ENCODE measurements around the gene SLC49A3.

Gene SLC49A3

DNA sequence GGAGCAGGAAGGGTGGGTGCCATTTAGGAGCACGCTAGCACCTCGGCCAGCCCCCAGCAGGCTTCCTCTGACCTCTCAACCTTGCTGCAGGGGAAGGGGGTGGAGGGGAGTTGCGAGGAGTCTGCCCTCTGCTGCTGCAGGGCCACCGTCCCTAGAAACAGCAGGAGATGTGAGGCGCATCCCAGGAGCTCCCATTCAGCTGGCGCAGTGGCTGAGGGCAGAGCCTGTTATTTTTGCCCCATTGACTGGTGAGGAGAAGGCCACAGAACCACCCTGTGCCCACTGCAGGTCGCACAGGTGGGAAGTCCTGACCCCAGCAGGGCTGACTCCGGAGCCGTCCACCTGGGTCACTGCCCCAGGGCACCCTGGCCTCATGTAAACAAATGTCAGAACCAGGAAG is 55.5 kb downstream of the SLC49A3 start:
- DNase-seq (ENCODE audit: low spot score): no peak

DNA sequence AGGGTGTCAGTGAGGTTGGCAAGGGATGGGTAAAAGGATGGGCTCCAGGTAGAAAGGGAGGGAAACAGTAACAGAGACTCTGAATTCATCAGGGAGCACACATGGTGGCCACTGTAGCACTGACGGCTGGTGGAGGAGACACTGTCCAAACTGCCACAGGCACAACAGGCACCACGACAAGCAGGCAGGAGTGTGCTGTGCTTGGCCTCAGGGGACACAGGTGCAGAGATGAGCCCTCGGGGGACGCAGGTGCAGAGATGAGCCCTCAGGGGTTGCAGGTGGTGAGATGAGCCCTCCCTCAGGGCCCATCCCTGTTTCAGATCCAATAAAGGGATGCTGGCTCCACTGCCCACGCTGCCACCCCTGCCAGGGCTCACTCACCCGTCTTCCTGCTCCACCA is 56.0 kb downstream of the SLC49A3 start:
- no peak for DNase-seq (ENCODE audit: low spot score)

GRCh38 chr4:632196-632790 is 56.7 kb downstream of the SLC49A3 start:
- DNase-seq (ENCODE audit: low spot score): no peak

All from cerebellar cortex (tissue), 1 donor.